HG03060 (cell line): ENCODE results near the gene ATXN3.

Experiments used
- ATAC-seq: cut with Tn5 transposase; IDR thresholded peaks from one replicate; pipeline ENCODE4 v1.9.1; 2021; ENCODE audit warnings: low read depth, moderate number of reproducible peaks; ENCODE audit not compliant: unreplicated experiment

The ATXN3 gene

DNA sequence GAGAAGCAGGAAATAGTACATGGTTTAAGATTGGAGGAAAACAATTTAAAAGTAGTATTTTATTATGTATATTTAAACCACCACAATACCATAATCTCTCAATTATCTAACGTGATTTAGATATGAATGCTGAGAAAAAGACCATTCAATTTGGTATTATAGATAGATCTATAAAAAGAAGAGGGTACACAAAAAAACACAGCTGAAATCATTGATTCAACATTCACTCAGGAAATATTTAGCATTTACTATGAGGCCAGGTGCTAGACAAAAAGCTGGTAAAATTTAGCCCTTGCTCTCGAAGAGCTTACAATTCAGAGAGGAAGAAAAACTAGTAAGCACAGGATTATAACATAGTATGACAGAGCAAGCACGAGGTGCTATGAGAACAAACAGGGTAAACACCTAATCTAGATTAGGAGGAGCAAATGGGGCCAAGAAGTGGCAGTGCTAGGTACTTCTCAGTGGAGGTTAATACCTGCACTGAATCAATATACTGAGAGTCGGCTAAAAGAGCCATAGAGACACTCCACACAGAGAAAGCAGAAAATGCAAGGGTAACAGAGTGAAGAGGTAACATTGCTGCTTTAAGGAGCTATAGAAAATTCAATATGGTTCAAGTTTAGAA is 94.1 kb downstream of the ATXN3 start:
- no peak for ATAC-seq

GRCh38 chr14:92010644-92011043 is 95.7 kb downstream of the ATXN3 start:
- no peak for ATAC-seq

- ATAC-seq, result no peak
Observed at GRCh38 chr14:92009604-92010003, 96.8 kb downstream of the ATXN3 start.
